ENCODE measurements around the gene ACOX2. TPM values are rescaled to one million over a fixed set of nuclear protein-coding genes. Genes with fewer than 3 reads are reported as not detected.
A peak's percentile ranks its signal among the peaks of the same experiment; 100 is the strongest.

ACOX2 gene
- total and polyA plus RNA-seq, 2 of the 8 experiments (the other 6 are each of a cell fraction or from before 2014, with no cell fraction given), result 3.2 to 9.2 TPM

- TF ChIP-seq HDAC2 (IDR thresholded peaks at IDR 0.05; ENCODE audit: borderline replicate concordance in 1 of 2, low read depth in 2 of 2, low read length in 2 of 2), result 0 out of 4 replicates have a peak, but pooled peaks of 1 of the 2 experiments have one; percentile 37
- TF ChIP-seq TCF12 (IDR thresholded peaks at IDR 0.05; ENCODE audit: low read depth, low read length), result peak; percentile 80
- no peak for TF ChIP-seq SUZ12 (IDR thresholded peaks at IDR 0.05; ENCODE audit: low read length)
- no peak for TF ChIP-seq HDAC6 (IDR thresholded peaks at IDR 0.05; ENCODE audit: low read depth, low read length)
- peak; percentile 38 for TF ChIP-seq ASH2L (IDR thresholded peaks at IDR 0.05; ENCODE audit: low read length)
- TF ChIP-seq SIX5 (IDR thresholded peaks at IDR 0.05; ENCODE audit: low read depth, low read length), result no peak
- peak; percentile 35; the same call in 1 of the 2 replicates for TF ChIP-seq CEBPB (IDR thresholded peaks at IDR 0.05; ENCODE audit: low read depth, low read length)
- 0 out of 2 replicates have a peak, but pooled peaks have one; percentile 34 for TF ChIP-seq MAX (IDR thresholded peaks at IDR 0.05)
- TF ChIP-seq SP1 (IDR thresholded peaks at IDR 0.05; ENCODE audit: low read depth, low read length), result peak; percentile 49; the same call in 1 of the 2 replicates
- peak in 1 of 2 experiments; percentile 55; a peak in 1 of 3 replicates for TF ChIP-seq EP300 (IDR thresholded peaks at IDR 0.05; ENCODE audit: borderline replicate concordance in 1 of 2, low read depth in 2 of 2, low read length in 2 of 2)
Observed at GRCh38 chr3:58565621-58566397, 28.8 kb upstream of the ACOX2 start (continued).

All from H1 (cell line).